PC-9 (cell line): ENCODE measurements around the gene SYT1. TPM values are rescaled to one million over a fixed set of nuclear protein-coding genes. Genes with fewer than 3 reads are reported as not detected.
A peak's percentile ranks its signal among the peaks of the same experiment; 100 is the strongest.
"Not testable (repeated sequence)": the region's sequence is repeated elsewhere in the genome, so short reads cannot be mapped to it uniquely, and the experiment has no call there.

Experiments
- BruUV-seq: library from RNA; stranded (reverse); fragments of 400-500 nt; replicated peaks from 2 replicates; lab custom pipeline; 2021; lab: Mats Ljungman, UMichigan
- CTCF ChIA-PET: fragments of 300-600 bp; sonication (Branson Sonifier 250); formaldehyde crosslinking; loops from one replicate; lab custom pipeline; 2022; ENCODE audit warnings: antibody characterized with exemption; lab: Charles Lee
- POLR2A ChIA-PET: fragments of 300-600 bp; sonication (Branson Sonifier 250); formaldehyde crosslinking; loops from one replicate; lab custom pipeline; 2022; ENCODE audit warnings: antibody characterized with exemption; ENCODE audit not compliant: unreplicated experiment; lab: Charles Lee
- DNase-seq, 2 experiments: peaks; one replicate each; pipeline versions ENCODE4 v3.0.0 to v3.0.0-alpha.2; 2015 to 2022; ENCODE audit warnings: mixed read lengths in 1 of 2
- H2AFZ ChIP-seq: fragments of 200-600 bp; sonication (generic); 2 replicates; pipeline ENCODE4 v1.8.1; 2017; ENCODE audit warnings: antibody characterized with exemption
- H3F3A ChIP-seq: fragments of 200-600 bp; sonication (generic); 2 replicates; pipeline ENCODE4 v1.8.1; 2017; ENCODE audit warnings: antibody characterized with exemption, mild to moderate bottlenecking, low read depth; ENCODE audit not compliant: insufficient read depth
- H3K27ac ChIP-seq: fragments of 200-600 bp; sonication (generic); 2 replicates; pipeline ENCODE4 v1.6.1; 2016; ENCODE audit warnings: mixed run types
- H3K27me3 ChIP-seq: fragments of 200-600 bp; sonication (generic); 2 replicates; pipeline ENCODE4 v1.6.1; 2016; ENCODE audit warnings: low read depth, mixed run types; ENCODE audit not compliant: insufficient read depth
- H3K36me3 ChIP-seq: fragments of 200-600 bp; sonication (generic); 2 replicates; pipeline ENCODE4 v1.6.1; 2016; ENCODE audit warnings: low read depth, mixed run types
- H3K4me1 ChIP-seq: fragments of 200-600 bp; sonication (generic); replicated peaks from 2 replicates; pipeline ENCODE4 v1.6.1; 2016; ENCODE audit warnings: mixed run types; ENCODE audit not compliant: insufficient read depth
- H3K4me2 ChIP-seq: fragments of 200-600 bp; sonication (generic); 2 replicates; pipeline ENCODE4 v1.6.1; 2017; ENCODE audit warnings: mixed run types
- H3K4me3 ChIP-seq: fragments of 200-600 bp; sonication (generic); 2 replicates; pipeline ENCODE4 v1.6.1; 2016; ENCODE audit warnings: mixed run types
- H3K79me2 ChIP-seq: fragments of 200-600 bp; sonication (generic); 2 replicates; pipeline ENCODE4 v1.6.1; 2017; ENCODE audit warnings: low read depth, mixed run types
- H3K9me2 ChIP-seq: fragments of 200-600 bp; sonication (generic); 2 replicates; pipeline ENCODE4 v1.8.1; 2017; ENCODE audit warnings: mild to moderate bottlenecking; ENCODE audit not compliant: insufficient read depth
- H3K9me3 ChIP-seq: fragments of 200-600 bp; sonication (generic); 2 replicates; pipeline ENCODE4 v1.8.1; 2016; ENCODE audit warnings: low read depth; ENCODE audit not compliant: insufficient read depth
- H4K20me1 ChIP-seq: fragments of 200-600 bp; sonication (generic); 2 replicates; pipeline ENCODE4 v1.8.1; 2017; ENCODE audit not compliant: insufficient read depth
- EZH2 ChIP-seq: fragments of 200-600 bp; sonication (generic); IDR thresholded peaks from 2 replicates; pipeline ENCODE4 v1.8.0; 2017; ENCODE audit warnings: antibody characterized with exemption, low read depth
- intact Hi-C: fragments of 100-400 bp; cut with micrococcal nuclease; formaldehyde crosslinking; loops from one replicate; pipeline ENCODE4 v1.10.0; 2022; ENCODE audit not compliant: unreplicated experiment
- total RNA-seq: library from RNA; stranded (reverse); gene quantifications from 2 replicates; pipeline ENCODE4 v1.2.3, GENCODE V29; 2021
- TF ChIP-seq, protein P1 (sequence below): fragments of 200-600 bp; sonication (generic); conservative IDR thresholded peaks from 2 replicates; pipeline ENCODE4 v1.6.1; 2017; ENCODE audit warnings: mixed run types, antibody characterized with exemption, mild to moderate bottlenecking, moderate library complexity

The SYT1 gene
- total RNA-seq, 1 experiment from 2014 or later = 1.2 TPM

GRCh38 chr12:79424109-79424721, 559.6 kb downstream of the SYT1 start:
- H3F3A ChIP-seq = peaks cover 35% of the 10 kb centered on the region
- no peaks in the 10 kb centered on the region for H3K79me2 ChIP-seq
- ChIA-PET CTCF (no interaction called here), POLR2A (interaction anchor here (0.5 to 1.4 kb wide), 3 partner anchors 10 to 123 kb away, joined by 3 to 10 read pairs (median 4); no protein-coding TSS in a partner anchor)
- H3K9me2 ChIP-seq = no peaks in the 10 kb centered on the region
- TSS peak; percentile 65 for BruUV-seq
- TF ChIP-seq EZH2 = no peak
- TF ChIP-seq, protein P1, sequence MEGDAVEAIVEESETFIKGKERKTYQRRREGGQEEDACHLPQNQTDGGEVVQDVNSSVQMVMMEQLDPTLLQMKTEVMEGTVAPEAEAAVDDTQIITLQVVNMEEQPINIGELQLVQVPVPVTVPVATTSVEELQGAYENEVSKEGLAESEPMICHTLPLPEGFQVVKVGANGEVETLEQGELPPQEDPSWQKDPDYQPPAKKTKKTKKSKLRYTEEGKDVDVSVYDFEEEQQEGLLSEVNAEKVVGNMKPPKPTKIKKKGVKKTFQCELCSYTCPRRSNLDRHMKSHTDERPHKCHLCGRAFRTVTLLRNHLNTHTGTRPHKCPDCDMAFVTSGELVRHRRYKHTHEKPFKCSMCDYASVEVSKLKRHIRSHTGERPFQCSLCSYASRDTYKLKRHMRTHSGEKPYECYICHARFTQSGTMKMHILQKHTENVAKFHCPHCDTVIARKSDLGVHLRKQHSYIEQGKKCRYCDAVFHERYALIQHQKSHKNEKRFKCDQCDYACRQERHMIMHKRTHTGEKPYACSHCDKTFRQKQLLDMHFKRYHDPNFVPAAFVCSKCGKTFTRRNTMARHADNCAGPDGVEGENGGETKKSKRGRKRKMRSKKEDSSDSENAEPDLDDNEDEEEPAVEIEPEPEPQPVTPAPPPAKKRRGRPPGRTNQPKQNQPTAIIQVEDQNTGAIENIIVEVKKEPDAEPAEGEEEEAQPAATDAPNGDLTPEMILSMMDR = no peak
- no peak overlapping the region for H2AFZ ChIP-seq
- H3K36me3 ChIP-seq = no peaks in the 10 kb centered on the region
- H3K4me1 ChIP-seq = peaks cover 52% of the 10 kb centered on the region
- intact Hi-C loops = loop anchor here (1.0 to 5.0 kb wide), 5 partner anchors 29 to 763 kb away; partner anchors contain the start of gene PPP1R12A
- no peaks in the 10 kb centered on the region; the same call in 1 of the 2 replicates for H3K9me3 ChIP-seq
- H3K27me3 ChIP-seq = no peaks in the 10 kb centered on the region
- H3K4me2 ChIP-seq = peak overlapping the region; percentile 40
- no peaks in the 10 kb centered on the region for H4K20me1 ChIP-seq
- peak overlapping the region; percentile 66 for H3K27ac ChIP-seq
- peak; percentile 38 to 98 for DNase-seq
- no peak overlapping the region for H3K4me3 ChIP-seq

DNA sequence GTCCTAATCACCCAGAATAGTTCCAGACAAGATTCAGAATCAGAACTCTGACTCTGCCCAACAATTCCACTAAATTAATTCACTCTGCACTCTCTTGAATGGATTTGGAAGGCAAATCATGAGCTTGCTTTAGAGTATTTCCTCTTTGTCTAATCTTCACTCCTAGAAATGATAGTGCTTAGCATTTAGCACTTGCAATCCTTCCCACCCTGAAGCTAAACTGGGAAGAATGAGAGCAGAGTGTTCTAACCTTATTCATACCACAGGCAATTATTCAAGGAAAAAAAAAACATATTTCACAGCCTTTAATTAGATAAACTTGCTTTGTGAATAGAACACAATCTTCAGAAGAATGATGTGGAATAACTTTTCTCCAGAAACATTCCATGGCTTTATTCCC, 561.5 kb downstream of the SYT1 start:
- Histone ChIP-seq H3K4me1 (peaks cover 37% of the 10 kb centered on the region), H3K9me3 (no peaks in the 10 kb centered on the region; the same call in 1 of the 2 replicates), H4K20me1 (no peaks in the 10 kb centered on the region), H3K79me2 (no peaks in the 10 kb centered on the region), H3K27me3 (no peaks in the 10 kb centered on the region), H3K36me3 (no peaks in the 10 kb centered on the region), H3K9me2 (no peaks in the 10 kb centered on the region), H3K27ac (no peak overlapping the region), H3F3A (peaks cover 25% of the 10 kb centered on the region), H3K4me2 (no peak overlapping the region), H2AFZ (no peak overlapping the region), H3K4me3 (no peak overlapping the region)
- no TSS peak for BruUV-seq
- DNase-seq = no peak
- intact Hi-C loops = no loop called here
- ChIA-PET POLR2A (no interaction called here), CTCF (no interaction called here)
- no peak for TF ChIP-seq EZH2
- TF ChIP-seq, protein P1 = no peak

- H3K79me2 ChIP-seq, POLR2A ChIA-PET, DNase-seq, H3K4me3 ChIP-seq, H3K36me3 ChIP-seq, H3K9me2 ChIP-seq, H3K27ac ChIP-seq, H3K4me2 ChIP-seq, H2AFZ ChIP-seq, intact Hi-C loops, H3K9me3 ChIP-seq, H3K27me3 ChIP-seq, BruUV-seq, H4K20me1 ChIP-seq, CTCF ChIA-PET: not testable (repeated sequence)
- Histone ChIP-seq H3F3A (peaks cover 24% of the 10 kb centered on the region), H3K4me1 (peaks cover 31% of the 10 kb centered on the region)
These were observed 562.2 kb downstream of the SYT1 start for GRCh38 chr12:79426744-79427143.
